Retinal pigment epithelial cell (primary cell): ENCODE results near the gene CD82.

Experiments used
- DNase-seq: peaks from one replicate; pipeline ENCODE4 v3.0.0-alpha.2; 2010; ENCODE audit warnings: low read depth
- H3K4me3 ChIP-seq: 2 replicates; pipeline ENCODE4 v1.5.1; 2011; ENCODE audit warnings: mild to moderate bottlenecking, low read length, control low read depth, moderate library complexity
- TF ChIP-seq, protein P1 (sequence below): conservative IDR thresholded peaks from 2 replicates; pipeline ENCODE4 v1.5.1; 2011; ENCODE audit warnings: low read depth, low read length, control low read depth, inconsistent platforms

The CD82 gene

DNA sequence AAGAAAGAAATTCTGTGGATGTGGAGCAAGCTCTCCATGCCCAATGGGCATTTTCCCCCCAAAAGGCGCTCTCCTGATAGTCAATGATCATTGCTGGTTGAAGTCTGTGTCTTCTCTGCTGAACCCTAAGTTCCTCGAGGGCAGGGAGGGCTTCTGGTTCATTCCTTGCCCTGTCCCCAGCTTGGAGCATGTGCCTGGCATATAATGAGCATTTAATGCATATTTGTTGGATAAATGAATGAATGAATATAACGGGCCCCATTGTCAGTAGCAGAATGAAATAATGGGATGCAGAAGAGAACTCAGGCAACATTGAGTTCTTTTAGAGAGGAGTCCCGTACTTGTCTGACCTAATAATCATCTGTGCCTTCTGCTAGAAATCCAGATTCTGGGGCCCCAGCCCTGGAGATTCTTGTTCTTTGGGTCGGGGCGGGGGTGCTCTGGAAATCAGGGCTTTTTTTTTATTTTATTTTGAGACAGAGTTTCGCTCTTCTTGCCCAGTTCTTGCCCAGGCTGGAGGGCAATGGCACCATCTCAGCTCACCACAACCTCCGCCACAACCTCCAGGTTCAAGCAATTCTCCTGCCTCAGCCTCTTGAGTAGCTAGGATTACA, 64.4 kb downstream of the CD82 start:
- TF ChIP-seq, protein P1, sequence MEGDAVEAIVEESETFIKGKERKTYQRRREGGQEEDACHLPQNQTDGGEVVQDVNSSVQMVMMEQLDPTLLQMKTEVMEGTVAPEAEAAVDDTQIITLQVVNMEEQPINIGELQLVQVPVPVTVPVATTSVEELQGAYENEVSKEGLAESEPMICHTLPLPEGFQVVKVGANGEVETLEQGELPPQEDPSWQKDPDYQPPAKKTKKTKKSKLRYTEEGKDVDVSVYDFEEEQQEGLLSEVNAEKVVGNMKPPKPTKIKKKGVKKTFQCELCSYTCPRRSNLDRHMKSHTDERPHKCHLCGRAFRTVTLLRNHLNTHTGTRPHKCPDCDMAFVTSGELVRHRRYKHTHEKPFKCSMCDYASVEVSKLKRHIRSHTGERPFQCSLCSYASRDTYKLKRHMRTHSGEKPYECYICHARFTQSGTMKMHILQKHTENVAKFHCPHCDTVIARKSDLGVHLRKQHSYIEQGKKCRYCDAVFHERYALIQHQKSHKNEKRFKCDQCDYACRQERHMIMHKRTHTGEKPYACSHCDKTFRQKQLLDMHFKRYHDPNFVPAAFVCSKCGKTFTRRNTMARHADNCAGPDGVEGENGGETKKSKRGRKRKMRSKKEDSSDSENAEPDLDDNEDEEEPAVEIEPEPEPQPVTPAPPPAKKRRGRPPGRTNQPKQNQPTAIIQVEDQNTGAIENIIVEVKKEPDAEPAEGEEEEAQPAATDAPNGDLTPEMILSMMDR, result no peak
- no peak overlapping the region for H3K4me3 ChIP-seq
- no peak for DNase-seq

DNA sequence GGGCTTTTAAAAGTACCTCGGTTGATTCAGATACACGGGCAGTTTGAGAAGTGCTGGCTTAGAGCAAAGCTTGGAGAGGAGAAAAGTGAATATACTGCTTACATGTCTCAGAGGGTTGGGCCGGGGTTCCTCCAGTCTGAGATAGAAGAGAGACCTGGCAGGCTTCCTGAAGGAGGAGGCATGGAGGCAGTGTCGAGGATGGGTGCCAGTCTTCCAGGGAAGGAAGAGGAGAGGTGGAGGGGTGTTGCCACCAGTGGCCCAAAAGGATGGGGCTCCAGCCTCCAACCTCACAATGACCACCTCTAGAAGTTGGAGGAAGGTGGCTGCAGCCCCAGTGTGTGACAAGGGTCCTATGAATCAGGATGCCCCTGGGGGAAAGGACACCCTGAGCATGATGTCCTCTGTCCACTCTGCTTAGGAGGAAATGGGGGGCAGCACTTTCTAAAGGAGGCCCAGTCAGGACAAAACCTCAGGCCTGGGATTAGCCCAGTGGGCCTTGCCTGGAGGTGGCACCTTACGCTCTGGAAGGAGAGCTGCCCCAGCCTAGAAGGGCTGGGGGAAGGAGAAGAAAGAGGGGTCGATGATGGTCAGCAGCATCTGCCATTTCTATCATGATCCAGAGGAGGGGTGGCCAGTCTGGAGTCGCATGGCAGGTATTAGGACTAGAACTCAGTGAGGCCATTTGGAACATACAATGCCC, 65.2 kb downstream of the CD82 start:
- TF ChIP-seq, protein P1, result no peak
- DNase-seq, result no peak
- H3K4me3 ChIP-seq, result no peak overlapping the region

DNA sequence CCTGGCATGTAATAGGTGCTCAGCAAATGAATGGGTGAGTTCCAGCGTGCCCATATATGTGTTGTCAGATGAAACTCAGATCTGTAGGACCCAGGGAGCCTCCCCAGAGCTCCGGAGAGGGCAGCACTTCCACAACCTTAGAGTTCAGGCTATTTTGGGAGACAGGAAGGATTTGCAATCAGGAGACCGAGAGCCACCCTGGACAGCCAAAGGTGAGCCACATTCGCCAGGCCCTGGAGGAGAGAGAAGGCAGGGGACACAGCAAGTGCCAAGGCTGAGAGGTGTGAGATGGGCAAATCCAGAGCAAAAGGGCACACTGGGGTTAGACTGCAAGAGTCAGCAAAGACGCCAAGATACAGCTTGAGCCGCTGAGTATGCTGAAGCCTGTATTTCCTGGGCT, 66.4 kb downstream of the CD82 start:
- H3K4me3 ChIP-seq, result no peak overlapping the region
- TF ChIP-seq, protein P1, result no peak
- DNase-seq, result no peak

DNA sequence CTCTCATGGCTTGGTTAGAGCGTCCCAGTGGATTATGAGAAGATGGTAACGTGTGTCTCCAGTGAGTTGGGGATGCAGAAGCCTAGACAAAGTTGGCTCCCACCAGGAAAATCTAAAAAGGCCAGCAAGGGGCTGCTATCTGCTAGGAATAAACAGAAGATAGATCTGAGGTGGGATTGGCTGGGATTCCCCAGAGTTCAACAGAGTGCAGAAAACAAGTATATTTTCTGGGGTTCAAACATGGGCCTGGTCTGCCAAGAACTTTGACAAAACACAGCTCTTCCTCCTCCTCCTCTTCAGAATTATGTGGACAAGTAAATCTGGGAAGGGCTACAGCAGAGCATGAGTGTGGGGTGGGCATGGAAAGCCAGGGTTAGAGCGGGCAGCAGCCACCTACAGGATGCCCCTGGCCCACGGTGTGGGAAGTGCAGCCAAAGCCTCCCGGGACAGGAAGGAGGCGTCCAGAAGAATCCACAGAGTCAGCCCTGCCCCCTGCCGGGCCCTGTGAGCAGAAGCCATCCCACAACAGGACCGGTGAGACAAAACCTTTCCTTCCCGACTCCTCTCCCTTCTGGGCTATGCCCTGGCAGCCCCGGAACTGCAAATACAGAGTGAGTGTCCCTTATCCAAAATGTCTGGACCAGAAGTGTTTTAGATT, 67.1 kb downstream of the CD82 start:
- DNase-seq, result no peak
- TF ChIP-seq, protein P1, result peak; percentile 39

DNA sequence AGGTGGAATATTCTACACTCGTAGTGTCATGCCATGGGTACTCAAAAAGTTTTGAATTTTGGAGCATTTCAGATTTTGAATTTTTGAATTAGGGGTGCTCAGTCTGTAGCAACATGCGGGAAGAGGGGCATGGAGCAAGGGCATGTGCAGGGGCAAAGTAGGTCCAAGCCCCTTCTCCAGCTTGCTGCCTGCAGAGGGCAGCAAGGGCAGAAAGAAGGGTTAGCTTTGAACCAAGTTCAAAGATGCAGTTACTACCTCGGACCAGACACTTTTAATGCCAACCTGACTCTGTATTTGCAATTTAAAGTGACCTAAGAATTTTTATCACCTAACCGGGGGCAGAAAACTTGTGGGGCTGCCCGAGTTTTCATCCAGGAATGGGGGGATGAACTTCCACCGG, 68.2 kb downstream of the CD82 start:
- TF ChIP-seq, protein P1, result peak; percentile 51
- no peak for DNase-seq
- no peak overlapping the region for H3K4me3 ChIP-seq

More for the DNA sequence above, 67.1 kb downstream of the CD82 start:
- no peak overlapping the region for H3K4me3 ChIP-seq

DNA sequence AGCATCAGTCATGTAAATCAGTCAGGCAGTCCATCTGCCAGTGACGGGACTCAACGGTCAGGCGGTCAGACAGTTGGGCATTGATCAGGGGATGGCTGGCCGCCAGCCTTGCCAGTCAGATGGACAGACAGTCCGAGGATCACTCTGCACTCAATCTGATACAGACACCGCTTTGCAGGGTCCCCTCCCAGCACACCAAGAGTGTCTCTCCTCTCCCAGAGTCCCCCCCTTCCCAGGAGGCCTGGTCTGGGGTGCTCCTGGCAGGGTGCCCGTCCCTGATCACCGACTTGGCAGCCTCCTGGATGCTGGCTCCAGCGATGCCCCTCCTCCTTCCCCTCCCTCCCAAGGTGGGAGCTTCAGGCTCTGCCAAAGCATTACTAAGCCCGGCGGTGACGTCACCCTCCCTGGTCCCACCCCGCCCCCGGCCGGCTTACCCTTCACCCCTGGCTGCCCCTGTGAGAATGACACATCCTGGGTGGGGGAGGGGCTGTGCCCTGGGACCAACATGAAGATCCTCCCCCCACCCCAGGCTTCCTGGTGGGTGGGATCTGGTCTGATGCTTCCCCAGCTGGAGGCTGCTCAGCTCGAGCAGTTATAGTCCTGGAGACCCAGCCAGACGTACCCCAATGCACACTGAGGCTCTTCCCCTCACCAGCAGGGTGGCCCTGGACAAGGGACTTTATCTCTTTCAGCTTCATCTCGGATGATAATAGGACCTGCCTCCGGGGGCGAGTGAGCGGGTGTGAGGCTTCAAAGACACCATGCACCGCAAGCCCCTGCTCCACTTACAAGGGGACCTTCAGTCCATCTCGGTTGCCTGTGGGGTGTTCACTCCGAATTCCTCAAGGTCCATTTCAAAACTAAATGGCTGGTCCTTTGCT, 69.2 kb downstream of the CD82 start:
- H3K4me3 ChIP-seq, result peak overlapping the region; percentile 10
- TF ChIP-seq, protein P1, result no peak
- peak; percentile 86 for DNase-seq
